ENCODE results near the gene RAB5IF. TPM values are rescaled to one million over a fixed set of nuclear protein-coding genes. Genes with fewer than 3 reads are reported as not detected.

Gene RAB5IF
- total RNA-seq, 1 donor from 2014 or later = 162 TPM

GRCh38 chr20:36574366-36575135 lies 31.0 kb upstream of the RAB5IF start:
- H3K27me3 ChIP-seq (ENCODE audit: control insufficient read depth, insufficient read depth, low read length) = no peaks in the 10 kb centered on the region
- TF ChIP-seq CTCF (IDR thresholded peaks at IDR 0.05; ENCODE audit: insufficient read depth, low read length, poor library complexity, severe bottlenecking) = no peak
- peak overlapping the region; percentile 81 for H3K4me3 ChIP-seq (ENCODE audit: low read depth, low read length)
- no peak for DNase-seq (ENCODE audit: low read depth)
- no peaks in the 10 kb centered on the region for H3K36me3 ChIP-seq (ENCODE audit: control insufficient read depth, insufficient read depth, low read length)

DNA sequence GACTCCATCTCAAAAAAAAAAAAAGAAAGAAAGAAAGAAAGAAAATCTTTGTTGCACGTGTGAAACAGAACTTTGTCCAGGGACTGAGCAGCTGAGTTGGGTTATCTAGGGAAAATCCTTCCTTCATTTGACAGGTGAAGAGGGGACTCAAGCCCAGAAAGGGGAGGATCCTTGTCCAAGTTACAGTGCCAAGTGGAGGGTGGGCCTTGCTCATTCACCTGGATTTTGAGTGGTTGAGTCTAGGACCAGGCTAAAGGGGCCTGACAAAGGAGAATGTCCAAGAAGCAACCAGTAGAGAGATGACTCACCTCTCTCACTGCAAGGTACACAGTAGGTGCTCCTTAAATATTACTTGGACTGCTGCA lies 29.5 kb upstream of the RAB5IF start:
- Histone ChIP-seq H3K4me3 (ENCODE audit: low read depth, low read length) (no peak overlapping the region), H3K36me3 (ENCODE audit: control insufficient read depth, insufficient read depth, low read length) (no peaks in the 10 kb centered on the region), H3K27me3 (ENCODE audit: control insufficient read depth, insufficient read depth, low read length) (no peaks in the 10 kb centered on the region)
- no peak for DNase-seq (ENCODE audit: low read depth)
- no peak for TF ChIP-seq CTCF (IDR thresholded peaks at IDR 0.05; ENCODE audit: insufficient read depth, low read length, poor library complexity, severe bottlenecking)

DNA sequence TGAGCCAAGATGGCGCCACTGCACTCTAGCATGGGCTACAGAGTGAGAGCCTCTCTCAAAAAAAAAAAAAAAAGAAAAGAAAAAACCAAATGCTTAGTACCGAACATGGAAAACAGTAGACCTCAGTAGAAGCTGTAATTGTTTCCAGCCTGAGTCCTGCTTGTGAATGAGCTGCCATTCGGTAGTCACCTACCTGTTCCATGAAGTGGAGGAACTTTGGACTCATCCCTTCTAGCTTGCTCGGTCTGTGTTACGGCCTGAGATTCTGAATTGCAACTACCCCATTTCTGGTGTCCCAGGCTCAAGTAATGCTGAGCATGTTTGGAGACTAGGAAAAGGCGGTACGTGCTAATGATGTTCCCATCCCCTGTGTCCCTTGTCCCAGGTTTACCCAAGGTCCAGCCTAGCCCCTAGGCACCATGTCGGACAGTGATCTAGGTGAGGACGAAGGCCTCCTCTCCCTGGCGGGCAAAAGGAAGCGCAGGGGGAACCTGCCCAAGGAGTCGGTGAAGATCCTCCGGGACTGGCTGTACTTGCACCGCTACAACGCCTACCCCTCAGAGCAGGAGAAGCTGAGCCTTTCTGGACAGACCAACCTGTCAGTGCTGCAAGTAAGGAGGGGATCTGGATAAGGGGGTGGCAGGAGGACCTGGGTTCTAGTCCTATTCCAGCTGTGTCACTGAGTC lies 27.1 kb upstream of the RAB5IF start:
- no peak for DNase-seq (ENCODE audit: low read depth)
- H3K27me3 ChIP-seq (ENCODE audit: control insufficient read depth, insufficient read depth, low read length) = no peaks in the 10 kb centered on the region
- no peak overlapping the region for H3K4me3 ChIP-seq (ENCODE audit: low read depth, low read length)
- TF ChIP-seq CTCF (IDR thresholded peaks at IDR 0.05; ENCODE audit: insufficient read depth, low read length, poor library complexity, severe bottlenecking) = no peak
- no peaks in the 10 kb centered on the region for H3K36me3 ChIP-seq (ENCODE audit: control insufficient read depth, insufficient read depth, low read length)

DNA sequence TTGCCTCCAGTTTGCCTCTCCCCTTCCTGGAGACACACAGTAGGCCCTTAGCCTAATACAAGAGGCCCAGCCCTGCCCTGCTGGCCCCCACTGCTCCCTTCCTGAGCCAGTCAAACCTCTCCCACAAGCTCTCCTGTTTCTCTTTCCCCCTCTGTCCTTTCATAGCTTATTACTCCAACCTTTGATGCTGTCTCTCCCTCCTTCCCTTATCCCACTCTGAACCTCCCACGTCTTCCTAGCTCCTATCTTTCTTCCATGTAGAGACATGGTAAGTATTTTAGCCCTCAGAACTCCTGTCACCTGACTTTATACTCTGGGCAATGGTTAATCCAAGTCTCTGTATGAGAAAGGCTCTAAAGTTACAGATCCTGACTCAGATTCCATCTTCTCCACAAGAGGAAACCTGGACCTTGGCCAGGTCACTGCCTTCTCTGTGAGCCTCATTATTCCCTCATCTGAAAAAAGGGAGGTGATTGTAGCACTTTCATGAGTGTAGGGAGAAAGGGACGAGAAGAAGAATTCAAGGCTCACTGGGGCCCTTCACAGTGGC lies 25.5 kb upstream of the RAB5IF start:
- TF ChIP-seq CTCF (IDR thresholded peaks at IDR 0.05; ENCODE audit: insufficient read depth, low read length, poor library complexity, severe bottlenecking) = no peak
- Histone ChIP-seq H3K27me3 (ENCODE audit: control insufficient read depth, insufficient read depth, low read length) (no peaks in the 10 kb centered on the region), H3K4me3 (ENCODE audit: low read depth, low read length) (no peak overlapping the region), H3K36me3 (ENCODE audit: control insufficient read depth, insufficient read depth, low read length) (no peaks in the 10 kb centered on the region)
- DNase-seq (ENCODE audit: low read depth) = peak; percentile 71

DNA sequence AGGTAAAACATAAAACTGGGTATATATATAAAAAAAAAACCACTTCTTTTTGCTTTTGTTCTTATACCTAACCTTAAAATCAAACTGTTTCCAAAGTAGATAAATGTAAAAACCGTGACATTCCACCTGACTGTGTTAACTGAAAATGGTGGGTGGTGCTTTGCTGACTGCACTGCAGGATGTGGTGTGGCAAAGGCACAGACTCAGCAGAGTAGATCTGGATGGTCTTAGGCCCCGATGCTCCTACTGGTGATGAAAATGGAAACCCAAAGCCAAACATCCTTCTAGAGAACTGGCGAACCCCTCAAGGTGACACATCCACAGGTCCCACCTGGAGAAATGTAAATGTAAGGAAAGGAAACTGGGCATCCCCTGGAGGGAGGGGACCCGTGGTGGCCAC lies 23.3 kb upstream of the RAB5IF start:
- Histone ChIP-seq H3K36me3 (ENCODE audit: control insufficient read depth, insufficient read depth, low read length) (no peaks in the 10 kb centered on the region), H3K27me3 (ENCODE audit: control insufficient read depth, insufficient read depth, low read length) (no peaks in the 10 kb centered on the region), H3K4me3 (ENCODE audit: low read depth, low read length) (no peak overlapping the region)
- DNase-seq (ENCODE audit: low read depth) = no peak
- no peak for TF ChIP-seq CTCF (IDR thresholded peaks at IDR 0.05; ENCODE audit: insufficient read depth, low read length, poor library complexity, severe bottlenecking)

Data from kidney epithelial cell (primary cell).